GM21576 (cell line): ENCODE data around the gene PERP.
"Not testable (repeated sequence)": the region's sequence is repeated elsewhere in the genome, so short reads cannot be mapped to it uniquely, and the experiment has no call there.

ENCODE experiments used
- ATAC-seq: cut with Tn5 transposase; IDR thresholded peaks from one replicate; pipeline ENCODE4 v1.9.1; 2021; ENCODE audit warnings: mild to moderate bottlenecking, moderate library complexity; ENCODE audit not compliant: unreplicated experiment

The PERP gene

GRCh38 chr6:138107078-138107751, at the start of gene PERP:
Gene PERP (minus strand): TSS chr6:138107419. CDS start chr6:138107340, 79 bp downstream.
- peak; percentile 61 for ATAC-seq

- no peak for ATAC-seq
Observed at GRCh38 chr6:138155443-138155842, 48.2 kb upstream of the PERP start.

GRCh38 chr6:138146544-138146943, 39.3 kb upstream of the PERP start:
- no peak for ATAC-seq

DNA sequence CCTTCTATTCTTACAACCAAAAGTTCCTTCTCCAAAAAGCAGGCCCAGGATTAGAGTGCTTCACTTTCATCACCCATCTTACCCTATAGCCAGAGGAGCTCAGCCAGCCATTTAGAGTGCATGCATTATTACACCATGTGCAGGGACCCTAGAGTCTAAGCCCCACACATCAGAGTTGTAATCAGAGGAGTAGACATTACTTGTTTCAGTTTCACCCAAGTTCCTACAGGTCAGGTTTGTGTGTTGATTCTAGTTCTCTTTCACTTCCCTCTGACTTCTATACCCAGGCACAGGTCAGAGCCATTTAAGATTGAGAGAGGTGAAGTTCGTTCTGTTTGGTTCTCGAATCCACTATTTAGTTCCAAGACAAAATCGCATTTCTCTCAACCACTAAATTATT, 38.2 kb upstream of the PERP start:
- peak; percentile 92 for ATAC-seq

- ATAC-seq: no peak
Observed at GRCh38 chr6:138142806-138143205, 35.6 kb upstream of the PERP start.

- no peak for ATAC-seq
Observed at GRCh38 chr6:138129190-138129589, 22.0 kb upstream of the PERP start.

- ATAC-seq: no peak
Observed at GRCh38 chr6:138128096-138128495, 20.9 kb upstream of the PERP start.

DNA sequence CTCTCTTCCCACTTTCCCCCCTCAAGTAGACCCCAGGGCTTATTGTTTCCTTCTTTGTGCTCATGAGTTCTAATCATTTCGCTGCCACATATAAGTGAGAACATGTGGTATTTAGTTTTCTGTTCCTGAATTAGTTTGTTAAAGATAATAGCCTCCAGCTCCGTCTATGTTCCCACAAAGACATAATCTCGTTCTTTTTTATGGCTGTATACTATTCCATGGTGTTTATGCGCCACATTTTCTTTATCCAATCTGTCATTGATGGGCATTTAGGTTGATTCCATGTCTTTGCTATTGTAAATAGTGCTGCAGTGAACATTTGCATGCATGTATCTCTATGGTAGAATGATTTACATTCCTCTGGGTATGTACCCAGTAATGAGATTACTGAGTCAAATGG, 16.9 kb upstream of the PERP start:
- no peak for ATAC-seq

GRCh38 chr6:138119976-138120375, 12.8 kb upstream of the PERP start:
- ATAC-seq: no peak

DNA sequence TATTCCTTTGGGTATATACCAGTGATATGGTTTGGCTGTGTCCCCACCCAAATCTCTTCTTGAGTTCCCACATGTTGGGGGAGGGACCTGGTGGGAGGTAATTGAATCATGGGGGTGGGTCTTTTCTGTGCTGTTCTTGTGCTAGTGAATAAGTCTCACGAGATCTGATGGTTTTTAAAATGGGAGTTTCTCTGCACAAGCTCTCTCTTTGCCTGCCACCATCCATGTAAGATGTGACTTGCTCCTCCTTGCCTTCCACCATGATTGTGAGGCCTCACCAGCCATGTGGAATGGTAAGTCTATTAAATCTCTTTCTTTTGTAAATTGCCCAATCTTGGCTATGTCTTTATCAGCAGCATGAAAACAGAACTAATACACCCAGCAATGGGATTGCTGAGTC, 12.0 kb upstream of the PERP start:
- ATAC-seq: not testable (repeated sequence)

GRCh38 chr6:138117376-138117914, 10.2 kb upstream of the PERP start:
- no peak for ATAC-seq

- ATAC-seq: no peak
Observed at GRCh38 chr6:138116661-138116999, 9.4 kb upstream of the PERP start.

DNA sequence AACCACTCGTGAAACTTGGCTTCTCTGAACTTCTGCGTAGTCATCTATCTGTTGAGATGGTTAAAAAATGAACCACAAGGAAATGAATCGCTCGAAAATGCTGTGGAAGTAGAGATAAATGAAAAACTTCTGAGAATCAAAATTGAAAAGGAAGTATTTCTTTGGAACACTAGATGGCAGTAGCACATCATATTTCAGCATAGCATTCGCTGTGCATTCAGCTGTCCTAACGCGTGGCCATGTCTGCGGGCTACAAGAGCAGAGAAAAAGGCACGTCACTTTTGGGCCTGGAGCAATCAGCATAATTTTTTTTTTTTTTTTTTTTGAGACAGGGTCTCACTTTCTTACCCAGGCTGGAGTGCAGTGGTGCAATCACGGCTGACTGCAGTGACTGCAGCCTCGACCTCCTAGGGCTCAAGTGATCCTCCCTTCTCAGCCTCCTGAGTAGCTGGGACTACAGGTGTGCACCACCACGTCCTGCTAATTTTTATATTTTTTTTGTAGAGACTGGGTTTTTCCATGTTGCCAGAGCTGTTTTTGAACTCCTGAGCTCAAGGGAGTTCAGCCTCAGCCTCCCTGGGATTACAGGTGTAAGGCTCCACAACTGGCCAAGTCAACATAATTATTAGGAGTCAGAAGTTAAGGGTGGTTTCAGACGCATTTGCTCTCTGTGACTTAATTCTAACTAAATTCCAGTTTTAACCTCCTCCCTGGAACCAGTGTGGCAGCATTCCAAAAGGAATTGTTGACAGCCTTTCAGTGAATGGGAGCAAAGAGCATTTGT, 8.8 kb upstream of the PERP start:
- ATAC-seq: peak; percentile 68

GRCh38 chr6:138115201-138115600, 8.0 kb upstream of the PERP start:
- no peak for ATAC-seq

DNA sequence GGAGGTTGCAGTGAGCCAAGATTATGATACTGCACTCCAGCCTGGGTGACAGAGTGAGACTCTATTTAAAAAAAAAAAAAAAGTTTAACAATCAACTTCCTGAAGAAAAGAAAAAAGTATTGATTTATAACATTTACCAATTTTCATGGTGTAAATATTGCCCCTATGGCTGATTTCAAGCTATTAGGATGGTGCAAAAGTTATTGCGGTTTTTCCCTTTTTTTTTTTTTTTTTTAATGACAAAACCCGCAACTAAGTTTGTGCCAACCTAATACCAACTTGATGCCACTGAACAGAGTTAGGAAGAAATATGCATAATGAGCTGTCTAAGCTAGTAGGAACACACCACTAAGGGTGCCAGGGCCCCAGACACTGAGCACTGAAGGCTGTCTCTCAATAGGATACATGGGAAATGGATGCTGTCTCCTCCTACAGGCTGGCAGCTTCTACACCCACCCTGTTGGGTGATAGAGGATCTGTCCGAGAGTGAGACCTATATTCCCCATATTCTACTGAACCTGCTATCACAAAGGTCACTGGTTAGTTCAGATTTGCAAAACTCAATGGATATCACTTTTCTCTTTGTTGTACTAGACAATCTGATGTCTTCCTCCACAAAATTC, 6.5 kb upstream of the PERP start:
- no peak for ATAC-seq

DNA sequence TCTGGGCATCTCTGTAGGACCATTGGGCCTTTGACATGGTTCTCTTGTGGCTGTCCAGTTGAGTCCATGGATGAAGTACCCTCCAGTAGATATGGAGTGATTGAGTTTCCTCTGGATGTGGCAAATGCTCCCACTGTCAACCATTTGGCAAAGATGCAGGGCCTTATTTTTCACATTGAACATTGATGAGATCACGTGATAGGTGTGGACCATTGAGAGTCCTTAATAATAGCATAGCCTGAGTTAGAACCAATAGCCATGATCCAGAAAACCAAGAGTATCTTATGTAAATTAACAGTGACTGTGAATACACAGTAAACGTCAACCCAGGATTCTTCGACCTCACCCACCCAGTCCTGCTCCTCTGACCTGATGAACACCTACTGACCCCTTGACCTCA, 3.0 kb upstream of the PERP start:
- ATAC-seq: no peak

GRCh38 chr6:138109042-138109997, 2.1 kb upstream of the PERP start:
- peak; percentile 49 for ATAC-seq

DNA sequence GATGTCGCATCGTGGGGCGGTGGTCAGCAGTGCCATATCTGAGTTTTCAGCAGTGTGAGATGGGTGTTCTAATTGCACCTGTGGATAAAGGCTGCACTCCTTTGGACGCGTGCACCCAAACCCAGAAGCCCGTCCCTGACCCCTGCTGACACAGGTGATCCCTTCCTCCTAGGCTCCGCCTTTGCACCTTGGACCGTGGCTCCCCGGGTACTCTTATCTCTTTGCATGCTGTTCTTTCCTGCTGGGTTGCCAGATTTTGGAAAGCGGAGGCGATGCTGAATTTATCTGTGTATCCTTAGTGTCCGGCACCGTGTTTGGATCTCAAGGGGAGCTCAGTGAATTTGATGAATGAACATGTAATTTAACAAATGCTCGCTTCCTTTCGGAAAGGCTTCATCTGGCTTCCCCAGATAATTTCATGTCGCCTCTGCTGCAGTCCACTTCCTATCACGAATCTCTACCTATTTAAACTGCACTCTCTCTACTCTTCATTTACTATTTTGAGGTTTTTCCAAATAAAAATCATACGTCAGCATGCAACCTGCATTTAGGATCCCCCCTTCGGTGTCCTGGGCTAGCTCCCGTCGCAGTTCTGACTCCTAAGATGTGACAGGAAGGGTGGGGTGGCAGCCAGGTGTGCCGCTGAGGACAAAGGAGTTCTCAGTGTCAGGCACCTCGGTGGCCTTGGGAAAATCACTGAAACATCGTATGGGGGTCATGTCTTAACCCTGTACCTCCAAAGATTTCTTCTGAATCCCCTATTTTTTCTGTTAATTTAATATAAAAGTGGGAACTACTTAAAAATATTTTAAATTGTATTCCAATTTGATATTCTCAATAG, 753 bp upstream of the PERP start:
- ATAC-seq: no peak

GRCh38 chr6:138106665-138107077, 548 bp downstream of the PERP start:
- ATAC-seq: no peak
